AG04449 (cell line): ENCODE results near the gene EPM2AIP1.

Experiments
- CTCF ChIA-PET: fragments of 350-600 bp; formaldehyde crosslinking; extraction: SDS; loops from one replicate; lab custom pipeline; 2021; ENCODE audit warnings: antibody characterized with exemption; lab: Yijun Ruan, JAX
- POLR2A ChIA-PET: fragments of 400-600, 350-600 bp; formaldehyde crosslinking; extraction: SDS; loops from one replicate; lab custom pipeline; 2020; ENCODE audit warnings: antibody characterized with exemption, inconsistent platforms; lab: Yijun Ruan, JAX
- DNase-seq: peaks from one replicate; pipeline ENCODE4 v3.0.0-alpha.2; 2010; ENCODE audit warnings: low read depth, low spot score
- H3K4me3 ChIP-seq: 2 replicates; pipeline ENCODE4 v1.5.1; 2011; ENCODE audit warnings: low read depth, mild to moderate bottlenecking, control low read depth, low read length
- TF ChIP-seq, protein P1 (sequence below): IDR thresholded peaks from one replicate; pipeline ENCODE4 v1.5.1; 2011; ENCODE audit warnings: mild to moderate bottlenecking, moderate library complexity, low read length, control low read depth, inconsistent platforms; ENCODE audit not compliant: insufficient read depth; ENCODE audit errors: missing control alignments

The EPM2AIP1 gene

GRCh38 chr3:36991147-36991546, 1.8 kb downstream of the EPM2AIP1 start:
- no peak for DNase-seq
- TF ChIP-seq, protein P1, sequence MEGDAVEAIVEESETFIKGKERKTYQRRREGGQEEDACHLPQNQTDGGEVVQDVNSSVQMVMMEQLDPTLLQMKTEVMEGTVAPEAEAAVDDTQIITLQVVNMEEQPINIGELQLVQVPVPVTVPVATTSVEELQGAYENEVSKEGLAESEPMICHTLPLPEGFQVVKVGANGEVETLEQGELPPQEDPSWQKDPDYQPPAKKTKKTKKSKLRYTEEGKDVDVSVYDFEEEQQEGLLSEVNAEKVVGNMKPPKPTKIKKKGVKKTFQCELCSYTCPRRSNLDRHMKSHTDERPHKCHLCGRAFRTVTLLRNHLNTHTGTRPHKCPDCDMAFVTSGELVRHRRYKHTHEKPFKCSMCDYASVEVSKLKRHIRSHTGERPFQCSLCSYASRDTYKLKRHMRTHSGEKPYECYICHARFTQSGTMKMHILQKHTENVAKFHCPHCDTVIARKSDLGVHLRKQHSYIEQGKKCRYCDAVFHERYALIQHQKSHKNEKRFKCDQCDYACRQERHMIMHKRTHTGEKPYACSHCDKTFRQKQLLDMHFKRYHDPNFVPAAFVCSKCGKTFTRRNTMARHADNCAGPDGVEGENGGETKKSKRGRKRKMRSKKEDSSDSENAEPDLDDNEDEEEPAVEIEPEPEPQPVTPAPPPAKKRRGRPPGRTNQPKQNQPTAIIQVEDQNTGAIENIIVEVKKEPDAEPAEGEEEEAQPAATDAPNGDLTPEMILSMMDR, result no peak
- H3K4me3 ChIP-seq, result peak overlapping the region; percentile 84
- POLR2A ChIA-PET, result interaction anchor here (0.6 kb wide), 1 partner anchor 123 kb away, joined by 3 read pairs; no protein-coding TSS in a partner anchor
- CTCF ChIA-PET, result interaction anchor here (1.2 to 2.4 kb wide), 3 partner anchors 220 to 264 kb away, joined by 3 to 8 read pairs (median 3); no protein-coding TSS in a partner anchor

GRCh38 chr3:36989568-36989967, 3.4 kb downstream of the EPM2AIP1 start:
- no peak overlapping the region for H3K4me3 ChIP-seq
- TF ChIP-seq, protein P1, result no peak
- ChIA-PET POLR2A (interaction anchor here (1.6 kb wide), 1 partner anchor 10 kb away, joined by 3 read pairs; no protein-coding TSS in a partner anchor), CTCF (interaction anchor here (1.2 to 3.2 kb wide), 3 partner anchors 11 to 224 kb away, joined by 3 to 20 read pairs (median 4); no protein-coding TSS in a partner anchor)
- DNase-seq, result no peak

DNA sequence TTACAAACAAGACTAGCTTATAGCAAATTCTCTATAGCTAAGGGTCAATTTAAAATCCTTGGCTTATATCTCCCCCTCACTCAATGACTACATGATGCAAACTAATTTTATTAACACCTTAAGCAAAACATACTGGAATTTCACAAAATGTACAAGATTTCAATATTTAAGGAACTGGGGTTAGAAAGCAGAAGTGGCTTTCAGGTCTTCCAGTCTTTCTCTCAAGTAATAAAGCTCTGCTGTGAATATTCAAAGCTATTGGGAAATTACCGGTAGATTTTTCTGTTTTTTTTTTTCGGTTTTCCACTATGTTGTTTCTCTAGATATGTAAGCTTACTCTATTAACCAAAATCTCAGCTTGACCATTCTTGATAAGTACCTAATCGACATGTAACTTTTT, 3.9 kb downstream of the EPM2AIP1 start:
- DNase-seq, result no peak
- H3K4me3 ChIP-seq, result no peak overlapping the region
- ChIA-PET CTCF (interaction anchor here (1.2 to 3.2 kb wide), 3 partner anchors 10 to 224 kb away, joined by 3 to 20 read pairs (median 4); no protein-coding TSS in a partner anchor), POLR2A (interaction anchor here (1.6 kb wide), 1 partner anchor 10 kb away, joined by 3 read pairs; no protein-coding TSS in a partner anchor)
- TF ChIP-seq, protein P1, result no peak

DNA sequence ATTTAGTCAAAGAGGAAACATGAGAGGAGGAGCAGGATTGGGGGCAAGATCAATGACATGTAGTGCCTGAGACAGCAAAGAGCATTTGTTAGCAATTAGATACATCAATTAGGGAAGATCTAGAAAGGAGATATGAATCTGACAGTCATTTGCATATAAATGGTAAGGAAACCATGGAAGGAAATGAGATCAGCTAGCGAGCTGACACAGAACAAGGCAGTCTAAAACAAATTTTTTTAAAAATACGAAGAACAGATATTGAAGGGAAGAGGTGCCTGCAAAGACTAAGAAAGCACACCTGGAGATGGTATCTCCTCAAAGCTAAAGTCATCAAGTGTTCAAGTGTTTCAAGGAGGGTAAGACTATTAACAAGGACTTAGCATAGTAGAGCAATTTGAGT, 4.6 kb downstream of the EPM2AIP1 start:
- ChIA-PET POLR2A (no interaction called here), CTCF (interaction anchor here (1.2 to 3.2 kb wide), 2 partner anchors 30 to 225 kb away, joined by 4 to 20 read pairs; no protein-coding TSS in a partner anchor)
- DNase-seq, result no peak
- TF ChIP-seq, protein P1, result no peak
- H3K4me3 ChIP-seq, result no peak overlapping the region

DNA sequence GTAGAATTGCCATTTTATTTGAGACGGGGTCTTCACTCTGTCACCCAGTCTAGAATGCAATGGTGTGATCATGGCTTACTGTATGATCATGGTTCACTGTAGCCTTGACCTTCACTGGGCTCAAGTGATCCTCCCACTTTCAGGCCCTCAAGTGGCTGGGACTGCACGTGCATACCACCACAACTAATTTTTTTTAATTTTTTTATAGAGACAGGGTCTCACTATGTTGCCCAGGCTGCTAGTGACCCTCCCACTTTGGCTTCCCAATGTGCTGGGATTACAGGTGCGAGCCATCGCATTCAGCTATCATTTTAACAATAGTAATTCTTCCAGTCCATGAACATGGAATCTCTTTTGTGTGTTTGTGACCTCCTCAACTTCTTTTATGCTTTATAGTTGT, 11.9 kb downstream of the EPM2AIP1 start:
- TF ChIP-seq, protein P1, result no peak
- CTCF ChIA-PET, result interaction anchor here (1.1 kb wide), 1 partner anchor 23 kb away, joined by 4 read pairs; no protein-coding TSS in a partner anchor
- POLR2A ChIA-PET, result no interaction called here
- no peak for DNase-seq
- H3K4me3 ChIP-seq, result no peak overlapping the region

DNA sequence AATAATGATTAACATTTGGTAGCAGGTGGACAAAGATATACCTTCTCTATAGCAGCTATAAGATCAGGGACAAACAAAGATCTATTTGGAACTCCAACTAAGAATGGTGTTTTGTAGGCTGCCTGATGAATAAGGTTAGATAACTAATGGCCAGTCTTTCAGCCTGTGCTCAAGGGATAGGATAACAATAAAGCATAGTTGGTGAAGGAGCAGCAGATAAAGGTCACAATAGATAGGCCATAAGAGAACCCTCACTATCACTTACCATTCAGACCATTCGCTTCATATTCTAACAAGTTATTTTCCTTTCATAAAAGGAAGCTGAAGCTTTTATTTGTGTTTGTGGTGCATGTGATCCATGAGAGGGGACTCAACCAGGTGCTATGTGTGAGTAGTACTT, 19.8 kb downstream of the EPM2AIP1 start:
- CTCF ChIA-PET, result interaction anchor here (4.3 kb wide), 1 partner anchor 14 kb away, joined by 31 read pairs; no protein-coding TSS in a partner anchor
- TF ChIP-seq, protein P1, result no peak
- no peak for DNase-seq
- no peak overlapping the region for H3K4me3 ChIP-seq
- POLR2A ChIA-PET, result no interaction called here
